ENCODE data around the gene WASF2. TPM values are rescaled to one million over a fixed set of nuclear protein-coding genes. Genes with fewer than 3 reads are reported as not detected.

The WASF2 gene
- total RNA-seq, 2 donors from 2014 or later, result 42.0 to 63.6 TPM

DNA sequence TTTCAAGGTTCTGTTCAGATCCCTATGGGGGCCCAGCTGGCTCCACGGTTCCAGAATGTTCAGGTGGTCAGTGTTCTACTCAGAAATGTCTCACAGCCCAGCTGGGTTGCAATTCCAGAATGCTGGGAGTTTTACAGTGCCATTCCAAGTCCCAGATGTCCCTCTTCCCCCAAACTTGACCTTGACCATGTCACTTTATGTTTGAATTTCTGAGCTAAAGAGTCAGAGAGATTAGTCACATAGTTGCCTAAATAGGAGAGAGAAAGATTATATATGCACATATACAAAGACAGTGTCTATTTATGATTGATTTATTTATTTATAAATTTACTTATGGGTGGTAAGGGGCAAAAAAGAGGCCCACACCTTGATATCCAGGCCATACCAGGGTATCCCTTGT lies 95.0 kb downstream of the WASF2 start:
- Histone ChIP-seq H3K27me3 (replicated peaks; ENCODE audit: insufficient read depth) (no peaks in the 10 kb centered on the region), H3K36me3 (no peaks in the 10 kb centered on the region), H3K9me3 (no peaks in the 10 kb centered on the region), H3K27ac (no peak overlapping the region), H3K4me3 (no peak overlapping the region), H3K4me1 (replicated peaks) (peaks cover 14% of the 10 kb centered on the region)
- WGBS, result 77% methylated on average over 1 of the region's 1 CpG
- intact Hi-C loops (cut with DNase I), result loop anchor here (2.0 to 10.0 kb wide), 3 partner anchors 94 to 350 kb away; no protein-coding TSS in a partner anchor
- no peak for DNase-seq (ENCODE audit: low spot score)
- TF ChIP-seq CTCF (IDR thresholded peaks at IDR 0.05), result no peak
- no peak for TF ChIP-seq POLR2A (IDR thresholded peaks at IDR 0.05)
- no peak for TF ChIP-seq POLR2AphosphoS5 (IDR thresholded peaks at IDR 0.05)

GRCh38 chr1:27394282-27394658 lies 95.7 kb downstream of the WASF2 start:
- Histone ChIP-seq H3K9me3 (no peaks in the 10 kb centered on the region), H3K36me3 (no peaks in the 10 kb centered on the region), H3K4me3 (no peak overlapping the region), H3K4me1 (replicated peaks) (peaks cover 14% of the 10 kb centered on the region), H3K27ac (no peak overlapping the region), H3K27me3 (replicated peaks; ENCODE audit: insufficient read depth) (no peaks in the 10 kb centered on the region)
- TF ChIP-seq POLR2A (IDR thresholded peaks at IDR 0.05) (no peak), CTCF (IDR thresholded peaks at IDR 0.05) (no peak), POLR2AphosphoS5 (IDR thresholded peaks at IDR 0.05) (no peak)
- 91% methylated on average over 9 of the region's 9 CpGs for WGBS
- intact Hi-C loops (cut with DNase I), result loop anchor here (2.0 to 10.0 kb wide), 3 partner anchors 93 to 349 kb away; no protein-coding TSS in a partner anchor
- DNase-seq (ENCODE audit: low spot score), result no peak

DNA sequence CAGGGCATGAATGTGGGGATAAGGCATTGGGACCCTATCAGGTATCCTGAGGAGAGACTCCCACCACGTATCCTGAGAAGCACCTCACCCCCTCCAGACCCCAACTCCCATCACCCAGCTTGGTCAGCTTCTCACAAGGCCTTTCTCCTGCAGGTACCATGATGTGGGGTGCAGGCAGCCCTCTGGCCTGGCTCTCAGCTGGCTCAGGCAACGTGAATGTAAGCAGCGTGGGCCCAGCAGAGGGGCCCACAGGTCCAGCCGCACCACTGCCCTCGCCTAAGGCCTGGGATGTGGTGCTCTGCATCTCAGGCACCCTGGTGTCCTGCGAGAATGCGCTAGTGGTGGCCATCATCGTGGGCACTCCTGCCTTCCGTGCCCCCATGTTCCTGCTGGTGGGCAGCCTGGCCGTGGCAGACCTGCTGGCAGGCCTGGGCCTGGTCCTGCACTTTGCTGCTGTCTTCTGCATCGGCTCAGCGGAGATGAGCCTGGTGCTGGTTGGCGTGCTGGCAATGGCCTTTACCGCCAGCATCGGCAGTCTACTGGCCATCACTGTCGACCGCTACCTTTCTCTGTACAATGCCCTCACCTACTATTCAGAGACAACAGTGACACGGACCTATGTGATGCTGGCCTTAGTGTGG lies 96.2 kb downstream of the WASF2 start:
- intact Hi-C loops (cut with DNase I), result loop anchor here (2.0 to 10.0 kb wide), 3 partner anchors 93 to 349 kb away; no protein-coding TSS in a partner anchor
- TF ChIP-seq POLR2A (IDR thresholded peaks at IDR 0.05) (no peak), POLR2AphosphoS5 (IDR thresholded peaks at IDR 0.05) (no peak), CTCF (IDR thresholded peaks at IDR 0.05) (no peak)
- WGBS, result 91% methylated on average over 18 of the region's 18 CpGs
- Histone ChIP-seq H3K4me3 (no peak overlapping the region), H3K4me1 (replicated peaks) (peaks cover 14% of the 10 kb centered on the region), H3K27me3 (replicated peaks; ENCODE audit: insufficient read depth) (no peaks in the 10 kb centered on the region), H3K9me3 (no peaks in the 10 kb centered on the region), H3K36me3 (no peaks in the 10 kb centered on the region), H3K27ac (no peak overlapping the region)
- no peak for DNase-seq (ENCODE audit: low spot score)

- peaks cover 14% of the 10 kb centered on the region for H3K4me1 ChIP-seq (replicated peaks)
- peak overlapping the region; percentile 21 to 40 for H3K4me3 ChIP-seq
- DNase-seq (ENCODE audit: low spot score), result no peak
- peak overlapping the region in 1 of 2 donors; percentile 63 for H3K27ac ChIP-seq
- 37% methylated on average over 30 of the region's 30 CpGs for WGBS
- H3K36me3 ChIP-seq, result no peaks in the 10 kb centered on the region
- H3K27me3 ChIP-seq (replicated peaks; ENCODE audit: insufficient read depth), result no peaks in the 10 kb centered on the region
- H3K9me3 ChIP-seq, result no peaks in the 10 kb centered on the region
- TF ChIP-seq POLR2A (IDR thresholded peaks at IDR 0.05), result no peak
- TF ChIP-seq POLR2AphosphoS5 (IDR thresholded peaks at IDR 0.05), result no peak
- no peak for TF ChIP-seq CTCF (IDR thresholded peaks at IDR 0.05)
- intact Hi-C loops (cut with DNase I), result loop anchor here (5.0 to 10.0 kb wide), 2 partner anchors 269 to 348 kb away; no protein-coding TSS in a partner anchor
These were observed 97.0 kb downstream of the WASF2 start for GRCh38 chr1:27392778-27393635.
